HG02798 (cell line): ENCODE measurements around the gene TICAM1.

Experiments used
- ATAC-seq: cut with Tn5 transposase; IDR thresholded peaks from one replicate; pipeline ENCODE4 v1.9.1; 2021; ENCODE audit warnings: mild to moderate bottlenecking; ENCODE audit not compliant: unreplicated experiment, poor library complexity

TICAM1 gene

DNA sequence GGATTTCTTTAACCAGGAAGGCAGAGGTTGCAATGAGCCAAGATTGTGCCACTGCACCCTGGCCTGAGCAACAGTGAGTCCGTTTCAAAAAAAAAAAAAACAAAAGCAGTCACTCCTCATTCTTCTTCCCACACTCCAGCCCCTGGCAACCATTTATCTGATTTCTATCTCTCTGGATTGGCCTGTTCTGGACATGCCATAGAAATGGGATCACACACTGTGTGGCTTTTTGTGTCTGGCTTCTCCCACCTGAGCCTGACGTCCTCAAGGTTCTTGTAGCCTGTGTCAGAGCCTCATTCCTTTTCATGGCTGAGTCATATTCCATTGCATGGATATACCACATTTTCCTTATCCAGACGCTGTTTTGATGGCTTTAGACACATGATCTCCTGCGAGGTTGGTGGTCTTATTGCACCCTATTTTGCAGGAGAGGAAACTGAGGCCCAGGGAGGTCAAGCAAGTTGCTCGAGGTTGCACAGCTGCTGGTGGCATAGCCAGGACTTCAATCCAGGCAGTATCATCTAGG is 55.8 kb downstream of the TICAM1 start:
- no peak for ATAC-seq

DNA sequence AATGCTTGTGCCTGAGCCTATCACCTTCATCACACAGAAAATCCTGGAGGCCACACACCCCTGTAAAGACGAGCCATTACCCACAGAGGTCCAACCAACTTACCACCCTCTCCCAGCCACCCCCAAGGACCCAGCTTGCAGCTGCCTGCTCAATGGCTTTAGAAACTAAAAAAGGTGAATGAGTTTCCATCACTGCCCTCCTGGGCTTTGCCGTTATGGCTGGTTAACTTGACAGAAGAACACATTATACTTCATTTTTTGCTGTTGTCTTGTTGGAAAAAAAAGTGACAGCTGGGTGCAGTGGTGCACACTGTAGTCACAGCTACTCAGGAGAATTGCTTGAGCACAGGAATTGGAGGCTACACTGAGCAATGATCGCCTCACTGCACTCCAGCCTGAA is 57.4 kb downstream of the TICAM1 start:
- ATAC-seq, result no peak

GRCh38 chr19:4773047-4773640 is 58.4 kb downstream of the TICAM1 start:
- no peak for ATAC-seq

- ATAC-seq, result no peak
These were observed 58.9 kb downstream of the TICAM1 start for GRCh38 chr19:4772566-4772965.

DNA sequence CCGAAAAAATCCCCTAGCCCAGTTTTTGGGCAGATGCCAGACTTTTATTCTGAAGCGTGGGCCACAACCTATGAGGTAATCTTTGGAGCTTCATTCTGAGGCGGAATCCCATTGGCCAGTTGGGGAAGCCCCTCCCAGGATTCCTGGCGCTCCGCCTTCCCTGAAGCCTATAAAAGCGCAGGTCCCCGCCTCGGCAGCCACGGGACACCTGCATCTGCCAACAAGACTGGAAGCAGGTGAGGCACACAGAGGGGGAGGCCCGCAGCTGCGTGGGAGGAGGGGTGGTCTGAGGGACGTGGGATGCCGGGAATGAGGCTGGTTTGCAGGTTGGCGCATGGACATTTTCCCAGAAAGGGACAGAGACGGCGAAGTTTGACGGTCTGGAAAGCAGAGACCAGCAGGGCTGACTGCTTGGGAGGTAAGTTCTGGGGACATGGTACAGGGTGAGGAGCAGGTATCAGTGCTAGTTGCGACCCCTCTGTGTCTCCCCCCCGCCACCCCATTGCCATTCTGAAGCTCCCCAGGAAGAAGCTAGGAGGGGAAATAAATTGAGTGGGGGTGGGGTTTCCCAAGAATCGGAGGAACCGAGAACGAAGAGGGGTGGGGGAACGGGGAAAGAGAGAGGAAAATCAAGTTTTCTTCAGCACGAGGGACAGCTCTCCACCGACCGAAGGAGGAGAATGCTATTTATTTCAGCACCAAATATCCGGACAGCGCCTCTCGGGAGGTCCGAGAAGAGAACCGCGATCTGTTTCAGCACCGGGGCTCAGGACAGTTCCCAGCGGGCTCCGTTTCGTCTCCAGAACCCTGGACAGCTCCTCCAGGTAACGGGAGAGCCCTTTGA is 62.4 kb downstream of the TICAM1 start:
- no peak for ATAC-seq
